ENCODE measurements around the gene RAB25. TPM values are rescaled to one million over a fixed set of nuclear protein-coding genes. Genes with fewer than 3 reads are reported as not detected.
A peak's percentile ranks its signal among the peaks of the same experiment; 100 is the strongest.
"Not testable (repeated sequence)": the region's sequence is repeated elsewhere in the genome, so short reads cannot be mapped to it uniquely, and the experiment has no call there.

RAB25 gene
- total and polyA plus RNA-seq, 8 donors: 57.6 to 148 (median 66.4) TPM

- Histone ChIP-seq H3K4me1 (peaks cover 0 to 5% of the 10 kb centered on the region in 2 donors), H3K9me3 (no peaks in the 10 kb centered on the region), H3K4me3 (no peak overlapping the region), H3K27ac (no peak overlapping the region), H3K36me3 (no peaks in the 10 kb centered on the region), H3K27me3 (no peaks in the 10 kb centered on the region)
- intact Hi-C loops (cut with DNase I): no loop called here
- peak; percentile 95 for ATAC-seq
- peak in 1 of 4 donors; percentile 44 for DNase-seq
- TF ChIP-seq CTCF (IDR thresholded peaks at IDR 0.05): peak; percentile 35 to 39
Observed at GRCh38 chr1:156025876-156026275, 35.1 kb upstream of the RAB25 start.

GRCh38 chr1:156026588-156026987 lies 34.4 kb upstream of the RAB25 start:
- H3K27me3 ChIP-seq: no peaks in the 10 kb centered on the region
- no peak for ATAC-seq

GRCh38 chr1:156033011-156033410 lies 27.9 kb upstream of the RAB25 start:
- DNase-seq (no peak), ATAC-seq (no peak)
- intact Hi-C loops (cut with DNase I): no loop called here
- Histone ChIP-seq H3K4me1 (no peaks in the 10 kb centered on the region), H3K27ac (no peak overlapping the region), H3K36me3 (peaks cover 0 to 20% of the 10 kb centered on the region in 2 donors), H3K27me3 (no peaks in the 10 kb centered on the region), H3K4me3 (no peak overlapping the region), H3K9me3 (no peaks in the 10 kb centered on the region)
- TF ChIP-seq CTCF (IDR thresholded peaks at IDR 0.05): no peak

More at GRCh38 chr1:156026588-156026987, 34.4 kb upstream of the RAB25 start:
- no peaks in the 10 kb centered on the region for H3K9me3 ChIP-seq
- no peak overlapping the region for H3K4me3 ChIP-seq
- no peak for DNase-seq
- TF ChIP-seq CTCF (IDR thresholded peaks at IDR 0.05): no peak
- no peak overlapping the region for H3K27ac ChIP-seq
- H3K36me3 ChIP-seq: no peaks in the 10 kb centered on the region
- H3K4me1 ChIP-seq: no peaks in the 10 kb centered on the region
- intact Hi-C loops (cut with DNase I): no loop called here

- H3K36me3 ChIP-seq: peaks cover 0 to 38% of the 10 kb centered on the region in 2 donors
- H3K27me3 ChIP-seq; H3K4me3 ChIP-seq; DNase-seq; H3K4me1 ChIP-seq; ATAC-seq; H3K27ac ChIP-seq; H3K9me3 ChIP-seq; intact Hi-C loops (cut with DNase I): not testable (repeated sequence)
Observed at GRCh38 chr1:156034991-156035390, 26.0 kb upstream of the RAB25 start.

- Histone ChIP-seq H3K27ac (no peak overlapping the region), H3K27me3 (no peaks in the 10 kb centered on the region), H3K4me3 (no peak overlapping the region), H3K4me1 (no peaks in the 10 kb centered on the region), H3K36me3 (peaks cover 0 to 66% of the 10 kb centered on the region in 2 donors), H3K9me3 (no peaks in the 10 kb centered on the region)
- DNase-seq (no peak), ATAC-seq (no peak)
- TF ChIP-seq CTCF (IDR thresholded peaks at IDR 0.05): no peak
- intact Hi-C loops (cut with DNase I): no loop called here
Observed at GRCh38 chr1:156042828-156043227, 18.1 kb upstream of the RAB25 start.

- Histone ChIP-seq H3K27ac (no peak overlapping the region), H3K36me3 (peaks cover 0 to 67% of the 10 kb centered on the region in 2 donors), H3K9me3 (no peaks in the 10 kb centered on the region), H3K4me3 (no peak overlapping the region), H3K27me3 (no peaks in the 10 kb centered on the region), H3K4me1 (no peaks in the 10 kb centered on the region)
- no peak for TF ChIP-seq CTCF (IDR thresholded peaks at IDR 0.05)
- ATAC-seq: no peak
- no peak for DNase-seq
- intact Hi-C loops (cut with DNase I): no loop called here
Observed at GRCh38 chr1:156045076-156045475, 15.9 kb upstream of the RAB25 start.
